Spleen (tissue), 7 donors: Measurements from ENCODE around the gene MX2.

Source experiments
- POLR2A ChIP-seq, 3 donors: fragments of 450-650 bp; IDR thresholded peaks; one replicate each; pipeline ENCODE4 v1.5.1; 2017; ENCODE audit warnings: antibody characterized with exemption in 3 of 3, mild to moderate bottlenecking in 1 of 3
- POLR2AphosphoS5 ChIP-seq, 3 donors: sonication (generic); formaldehyde crosslinking; IDR thresholded peaks; one replicate each; pipeline ENCODE4 v1.5.1; 2017; ENCODE audit warnings: antibody characterized with exemption in 3 of 3
- TF ChIP-seq, protein P1 (sequence below), 11 experiments: fragments of 200-600 bp in 7 of 11; fragments of 450-650 bp in 4 of 11; sonication (generic) in 4 of 11; IDR thresholded peaks in 8 of 11; conservative IDR thresholded peaks in 3 of 11; 1 replicate in 7 of 11; 2 replicates in 4 of 11; pipeline versions ENCODE4 v1.4.0 to v1.8.0; 2016 to 2021; ENCODE audit warnings: antibody characterized with exemption in 11 of 11, inconsistent platforms in 4 of 11, mild to moderate bottlenecking in 1 of 11
- donor health status: DM: no; HTN: no; CAD: no; lungs with moderate emphysema.
- donor health status: DM: no; HTN: no; CAD: no.
- donor health status: DM: no; HTN: no; CAD: no.

DNA sequence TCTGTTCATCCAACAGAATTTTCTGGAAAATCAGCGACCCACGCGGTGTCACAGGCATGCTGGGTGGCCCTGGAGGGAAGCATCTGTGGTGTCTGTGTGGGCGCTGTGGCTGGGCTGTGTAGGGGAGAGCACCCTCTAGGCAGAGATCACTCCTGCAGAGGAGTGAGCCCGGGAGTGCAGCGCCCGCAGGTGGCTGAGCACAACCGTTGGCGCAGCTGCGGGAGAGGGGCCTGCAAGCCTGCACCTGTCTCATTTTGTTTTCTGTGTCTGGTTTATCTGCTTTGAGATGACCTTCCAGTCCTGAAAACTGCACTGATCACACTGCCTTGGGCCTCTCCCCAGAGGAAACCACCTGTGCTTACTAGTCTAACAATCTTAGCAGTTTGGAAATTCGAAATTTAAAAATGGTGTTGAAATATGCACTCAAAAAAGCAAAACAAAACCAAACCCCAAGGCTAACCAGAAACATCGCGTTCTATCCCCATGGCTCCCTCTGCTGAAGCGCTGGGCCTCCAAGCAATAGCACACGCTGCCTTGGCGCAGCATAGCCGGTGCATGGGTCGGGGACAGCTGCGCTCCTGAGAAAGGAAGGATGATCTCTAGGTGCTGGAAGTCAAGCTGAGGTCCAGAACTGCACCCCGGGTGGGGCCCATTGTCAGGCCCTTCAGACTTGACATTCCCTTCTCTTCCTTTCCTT is 40.5 kb upstream of the MX2 start:
- TF ChIP-seq, protein P1, sequence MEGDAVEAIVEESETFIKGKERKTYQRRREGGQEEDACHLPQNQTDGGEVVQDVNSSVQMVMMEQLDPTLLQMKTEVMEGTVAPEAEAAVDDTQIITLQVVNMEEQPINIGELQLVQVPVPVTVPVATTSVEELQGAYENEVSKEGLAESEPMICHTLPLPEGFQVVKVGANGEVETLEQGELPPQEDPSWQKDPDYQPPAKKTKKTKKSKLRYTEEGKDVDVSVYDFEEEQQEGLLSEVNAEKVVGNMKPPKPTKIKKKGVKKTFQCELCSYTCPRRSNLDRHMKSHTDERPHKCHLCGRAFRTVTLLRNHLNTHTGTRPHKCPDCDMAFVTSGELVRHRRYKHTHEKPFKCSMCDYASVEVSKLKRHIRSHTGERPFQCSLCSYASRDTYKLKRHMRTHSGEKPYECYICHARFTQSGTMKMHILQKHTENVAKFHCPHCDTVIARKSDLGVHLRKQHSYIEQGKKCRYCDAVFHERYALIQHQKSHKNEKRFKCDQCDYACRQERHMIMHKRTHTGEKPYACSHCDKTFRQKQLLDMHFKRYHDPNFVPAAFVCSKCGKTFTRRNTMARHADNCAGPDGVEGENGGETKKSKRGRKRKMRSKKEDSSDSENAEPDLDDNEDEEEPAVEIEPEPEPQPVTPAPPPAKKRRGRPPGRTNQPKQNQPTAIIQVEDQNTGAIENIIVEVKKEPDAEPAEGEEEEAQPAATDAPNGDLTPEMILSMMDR (IDR thresholded peaks at IDR 0.05 in 8 of 11, conservative IDR thresholded peaks at IDR 0.05 in 3 of 11) = no peak
- TF ChIP-seq POLR2A (IDR thresholded peaks at IDR 0.05) (no peak), POLR2AphosphoS5 (IDR thresholded peaks at IDR 0.05) (no peak)
